CD14-positive monocyte (primary cell): ENCODE data around the gene TSPYL1. TPM values are rescaled to one million over a fixed set of nuclear protein-coding genes. Genes with fewer than 3 reads are reported as not detected.
A peak's percentile ranks its signal among the peaks of the same experiment; 100 is the strongest.

ENCODE experiments used
- DNase-seq, 3 donors: peaks; one replicate each; pipeline ENCODE4 v3.0.0-alpha.2; 2011 to 2022
- H2AFZ ChIP-seq: 2 replicates; pipeline ENCODE4 v1.6.0; 2012; ENCODE audit warnings: mild to moderate bottlenecking, low read depth, low read length, inconsistent platforms; ENCODE audit not compliant: insufficient read depth, poor library complexity, severe bottlenecking
- H3K27ac ChIP-seq, 2 donors: 1 replicate in 1 of 2; 2 replicates in 1 of 2; pipeline ENCODE4 v1.5.1; 2012 to 2013; ENCODE audit warnings: low read length in 2 of 2, control low read depth in 1 of 2, inconsistent platforms in 1 of 2, low read depth in 1 of 2, mild to moderate bottlenecking in 1 of 2
- H3K27me3 ChIP-seq, 2 donors: one replicate each; pipeline versions ENCODE4 v1.6.0 to v1.6.1; 2011 to 2013; ENCODE audit warnings: low read length in 2 of 2; ENCODE audit not compliant: control insufficient read depth in 2 of 2, insufficient read depth in 2 of 2
- H3K36me3 ChIP-seq, 2 donors: replicated peaks in 1 of 2; 1 replicate in 1 of 2; 2 replicates in 1 of 2; pipeline versions ENCODE4 v1.5.1 to v1.6.1; 2012 to 2013; ENCODE audit warnings: low read length in 2 of 2, control low read depth in 1 of 2, inconsistent platforms in 1 of 2, mild to moderate bottlenecking in 1 of 2; ENCODE audit not compliant: insufficient read depth in 2 of 2, control insufficient read depth in 1 of 2
- H3K4me1 ChIP-seq, 2 donors: 1 replicate in 1 of 2; 2 replicates in 1 of 2; pipeline versions ENCODE4 v1.5.1 to v1.6.1; 2012 to 2013; ENCODE audit warnings: low read length in 2 of 2, control low read depth in 1 of 2, inconsistent platforms in 1 of 2, mild to moderate bottlenecking in 1 of 2, moderate library complexity in 1 of 2; ENCODE audit not compliant: insufficient read depth in 2 of 2, control insufficient read depth in 1 of 2
- H3K4me2 ChIP-seq: replicated peaks from 2 replicates; pipeline ENCODE3; 2012; ENCODE audit warnings: low read length, moderate library complexity, mild to moderate bottlenecking; ENCODE audit not compliant: poor library complexity, severe bottlenecking; ENCODE audit errors: extremely low read depth
- H3K4me3 ChIP-seq, 3 experiments: fragments of 200-600 bp in 1 of 3; sonication (generic) in 1 of 3; replicated peaks in 1 of 3; 1 replicate in 2 of 3; 2 replicates in 1 of 3; pipeline ENCODE4 v1.5.1; 2011 to 2013; ENCODE audit warnings: low read length in 3 of 3, mild to moderate bottlenecking in 3 of 3, control low read depth in 2 of 3, low read depth in 2 of 3, inconsistent platforms in 1 of 3, moderate library complexity in 1 of 3
- H3K79me2 ChIP-seq: 2 replicates; pipeline ENCODE4 v1.6.0; 2012; ENCODE audit warnings: mild to moderate bottlenecking, control low read depth, inconsistent platforms, low read length, moderate library complexity; ENCODE audit not compliant: insufficient read depth
- H3K9ac ChIP-seq: 2 replicates; pipeline ENCODE4 v1.6.0; 2017; ENCODE audit warnings: low read length, mild to moderate bottlenecking; ENCODE audit not compliant: insufficient read depth, poor library complexity, severe bottlenecking
- H3K9me3 ChIP-seq, 2 donors: replicated peaks in 1 of 2; 1 replicate in 1 of 2; 2 replicates in 1 of 2; pipeline versions ENCODE4 v1.5.1 to v1.6.1; 2012 to 2013; ENCODE audit warnings: low read length in 2 of 2, control low read depth in 1 of 2; ENCODE audit not compliant: control insufficient read depth in 1 of 2, insufficient read depth in 1 of 2
- H4K20me1 ChIP-seq: 2 replicates; pipeline ENCODE4 v1.6.0; 2012; ENCODE audit warnings: mild to moderate bottlenecking, low read length, control low read depth, moderate library complexity; ENCODE audit not compliant: insufficient read depth
- H3K27ac Mint-ChIP-seq, 7 donors: one replicate each; pipeline ENCODE4 v1.8.0; 2020; ENCODE audit warnings: mild to moderate bottlenecking in 7 of 7, mixed read lengths in 7 of 7, moderate library complexity in 6 of 7, inconsistent platforms in 2 of 7
- H3K27me3 Mint-ChIP-seq, 3 donors: one replicate each; pipeline ENCODE4 v1.8.0; 2021 to 2022; ENCODE audit warnings: low read depth in 3 of 3, mild to moderate bottlenecking in 3 of 3, mixed read lengths in 3 of 3, moderate library complexity in 3 of 3, inconsistent platforms in 1 of 3
- H3K36me3 Mint-ChIP-seq, 2 donors: one replicate each; pipeline ENCODE4 v1.8.0; 2020; ENCODE audit warnings: mixed read lengths in 2 of 2, inconsistent platforms in 1 of 2, mild to moderate bottlenecking in 1 of 2
- H3K4me1 Mint-ChIP-seq: one replicate; pipeline ENCODE4 v1.8.0; 2020; ENCODE audit warnings: mild to moderate bottlenecking, mixed read lengths
- H3K4me3 Mint-ChIP-seq, 2 donors: one replicate each; pipeline ENCODE4 v1.8.0; 2020; ENCODE audit warnings: mild to moderate bottlenecking in 2 of 2, mixed read lengths in 2 of 2, moderate library complexity in 1 of 2
- H3K9me3 Mint-ChIP-seq, 7 donors: one replicate each; pipeline ENCODE4 v1.8.0; 2020 to 2022; ENCODE audit warnings: mixed read lengths in 7 of 7, mild to moderate bottlenecking in 6 of 7, moderate library complexity in 6 of 7, inconsistent platforms in 2 of 7
- WGBS: methylation state at CpG from one replicate; pipeline ENCODE4 v1.1.5; 2013; ENCODE audit warnings: missing lambda C conversion rate; ENCODE audit not compliant: insufficient coverage; 5-methylcytosine and 5-hydroxymethylcytosine counted together
- intact Hi-C, 2 donors: fragments of 100-400 bp; cut with micrococcal nuclease; formaldehyde crosslinking; loops; one replicate each; pipeline versions ENCODE4 v1.15.0 to v1.15.1; 2023
- polyA plus RNA-seq, 3 donors: library from polyadenylated mRNA; depleted of rRNA in 1 of 3; unstranded in 2 of 3; stranded (reverse) in 1 of 3; fragments of 300-500 nt in 2 of 3; fragments of >200 nt in 1 of 3; fragmentation: Illumina TruSeq in 2 of 3; gene quantifications; 1 replicate in 2 of 3; 2 replicates in 1 of 3; pipeline ENCODE4 v1.2.3, GENCODE V29; 2012 to 2021
- TF ChIP-seq, protein P1 (sequence below): fragments of 200-600 bp; IDR thresholded peaks from one replicate; pipeline ENCODE4 v1.8.0; 2022; ENCODE audit warnings: antibody characterized with exemption, mild to moderate bottlenecking

Gene TSPYL1
- polyA plus RNA-seq, 3 donors: 19.6 to 21.0 (median 20.0) TPM

DNA sequence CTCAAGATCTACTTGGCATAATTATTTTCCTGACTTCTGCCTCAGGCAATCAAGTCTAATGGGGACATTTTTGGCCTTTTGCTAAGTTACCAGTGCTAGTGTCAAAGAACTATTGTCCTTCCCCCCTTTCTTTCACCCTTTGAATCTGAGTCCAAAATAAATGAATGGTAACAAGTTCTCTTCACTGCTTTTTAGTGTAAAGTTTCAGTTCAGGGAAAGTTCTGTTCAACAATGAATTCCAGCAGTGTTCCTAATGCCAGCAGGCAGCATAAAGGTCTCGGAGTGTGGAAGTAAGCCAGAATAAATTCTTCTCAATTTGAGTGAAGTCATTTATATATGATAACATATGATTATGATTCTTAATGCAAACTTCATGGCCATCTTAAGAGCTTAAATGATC is 20.8 kb upstream of the TSPYL1 start:
- WGBS: no CpG with 5 or more reads among the region's 1 CpG

DNA sequence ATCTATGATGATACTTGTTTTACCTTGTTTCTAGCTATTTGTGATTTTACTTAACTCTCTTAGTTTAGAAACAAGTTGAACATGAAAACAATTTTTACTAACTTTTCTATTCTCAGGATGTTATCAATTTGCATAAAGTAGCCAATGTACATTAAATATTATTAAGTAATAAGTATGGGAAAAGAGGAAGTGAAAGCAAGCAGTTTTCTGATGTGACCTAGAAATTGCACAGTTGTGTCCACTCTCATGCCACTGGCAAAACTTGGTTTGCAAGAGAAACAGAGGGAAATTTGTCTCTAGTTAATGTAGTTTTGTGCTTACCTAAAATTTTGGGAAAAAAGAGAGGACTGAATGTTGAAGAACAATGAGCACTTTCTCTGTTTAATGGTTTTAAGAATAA is 19.2 kb upstream of the TSPYL1 start:
- H3K9me3 ChIP-seq: no peaks in the 10 kb centered on the region
- no peaks in the 10 kb centered on the region for H3K36me3 ChIP-seq
- no peaks in the 10 kb centered on the region for H3K36me3 Mint-ChIP-seq
- peak overlapping the region in 1 of 7 donors; percentile 6 for H3K27ac Mint-ChIP-seq
- TF ChIP-seq, protein P1, sequence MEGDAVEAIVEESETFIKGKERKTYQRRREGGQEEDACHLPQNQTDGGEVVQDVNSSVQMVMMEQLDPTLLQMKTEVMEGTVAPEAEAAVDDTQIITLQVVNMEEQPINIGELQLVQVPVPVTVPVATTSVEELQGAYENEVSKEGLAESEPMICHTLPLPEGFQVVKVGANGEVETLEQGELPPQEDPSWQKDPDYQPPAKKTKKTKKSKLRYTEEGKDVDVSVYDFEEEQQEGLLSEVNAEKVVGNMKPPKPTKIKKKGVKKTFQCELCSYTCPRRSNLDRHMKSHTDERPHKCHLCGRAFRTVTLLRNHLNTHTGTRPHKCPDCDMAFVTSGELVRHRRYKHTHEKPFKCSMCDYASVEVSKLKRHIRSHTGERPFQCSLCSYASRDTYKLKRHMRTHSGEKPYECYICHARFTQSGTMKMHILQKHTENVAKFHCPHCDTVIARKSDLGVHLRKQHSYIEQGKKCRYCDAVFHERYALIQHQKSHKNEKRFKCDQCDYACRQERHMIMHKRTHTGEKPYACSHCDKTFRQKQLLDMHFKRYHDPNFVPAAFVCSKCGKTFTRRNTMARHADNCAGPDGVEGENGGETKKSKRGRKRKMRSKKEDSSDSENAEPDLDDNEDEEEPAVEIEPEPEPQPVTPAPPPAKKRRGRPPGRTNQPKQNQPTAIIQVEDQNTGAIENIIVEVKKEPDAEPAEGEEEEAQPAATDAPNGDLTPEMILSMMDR: no peak
- H3K27me3 ChIP-seq: no peaks in the 10 kb centered on the region
- peak overlapping the region; percentile 49 for H3K4me2 ChIP-seq
- H3K27ac ChIP-seq: no peak overlapping the region
- no peaks in the 10 kb centered on the region for H4K20me1 ChIP-seq
- H3K9me3 Mint-ChIP-seq: peaks cover 0 to 3% (median 2%) of the 10 kb centered on the region in 7 donors
- H3K9ac ChIP-seq: no peak overlapping the region
- H2AFZ ChIP-seq: no peak overlapping the region
- peaks cover 0 to 1% (median 0%) of the 10 kb centered on the region in 3 donors for H3K27me3 Mint-ChIP-seq
- peak; percentile 52 to 83 (median 65) for DNase-seq
- peaks cover 23% of the 10 kb centered on the region for H3K4me1 Mint-ChIP-seq
- H3K79me2 ChIP-seq: no peaks in the 10 kb centered on the region
- intact Hi-C loops: loop anchor here in 1 of 2 donors (10.0 kb wide), 1 partner anchor 146 kb away; no protein-coding TSS in a partner anchor
- peak overlapping the region in 1 of 2 donors; percentile 14 for H3K4me3 Mint-ChIP-seq
- peaks cover 6 to 14% of the 10 kb centered on the region in 2 donors for H3K4me1 ChIP-seq
- no peak overlapping the region for H3K4me3 ChIP-seq

More for the DNA sequence above, 20.8 kb upstream of the TSPYL1 start:
- Mint-ChIP-seq H3K27me3 (no peaks in the 10 kb centered on the region), H3K27ac (no peak overlapping the region), H3K4me1 (peaks cover 23% of the 10 kb centered on the region), H3K4me3 (no peak overlapping the region), H3K36me3 (no peaks in the 10 kb centered on the region), H3K9me3 (peaks cover 0 to 3% (median 0%) of the 10 kb centered on the region in 7 donors)
- Histone ChIP-seq H3K27ac (no peak overlapping the region), H3K36me3 (no peaks in the 10 kb centered on the region), H3K79me2 (no peaks in the 10 kb centered on the region), H4K20me1 (no peaks in the 10 kb centered on the region), H3K9ac (no peak overlapping the region), H3K9me3 (no peaks in the 10 kb centered on the region), H3K4me2 (no peak overlapping the region), H2AFZ (no peak overlapping the region), H3K4me3 (no peak overlapping the region), H3K27me3 (no peaks in the 10 kb centered on the region), H3K4me1 (peaks cover 6 to 14% of the 10 kb centered on the region in 2 donors)
- DNase-seq: no peak
- TF ChIP-seq, protein P1: no peak
- intact Hi-C loops: no loop called here
